HT-29 (cell line): ENCODE data around the gene ECE1. TPM values are rescaled to one million over a fixed set of nuclear protein-coding genes. Genes with fewer than 3 reads are reported as not detected.

ENCODE experiments used
- DNase-seq: peaks from one replicate; pipeline ENCODE4 v3.0.0-alpha.2; 2015; ENCODE audit warnings: low spot score
- total RNA-seq: library from RNA; depleted of rRNA; stranded (reverse); fragments of >200 nt; shearing (Covaris generic); gene quantifications from 2 replicates; pipeline ENCODE4 v1.2.3, GENCODE V29; 2014

ECE1 gene
- total RNA-seq, 1 experiment from 2014 or later: 77.6 TPM

DNA sequence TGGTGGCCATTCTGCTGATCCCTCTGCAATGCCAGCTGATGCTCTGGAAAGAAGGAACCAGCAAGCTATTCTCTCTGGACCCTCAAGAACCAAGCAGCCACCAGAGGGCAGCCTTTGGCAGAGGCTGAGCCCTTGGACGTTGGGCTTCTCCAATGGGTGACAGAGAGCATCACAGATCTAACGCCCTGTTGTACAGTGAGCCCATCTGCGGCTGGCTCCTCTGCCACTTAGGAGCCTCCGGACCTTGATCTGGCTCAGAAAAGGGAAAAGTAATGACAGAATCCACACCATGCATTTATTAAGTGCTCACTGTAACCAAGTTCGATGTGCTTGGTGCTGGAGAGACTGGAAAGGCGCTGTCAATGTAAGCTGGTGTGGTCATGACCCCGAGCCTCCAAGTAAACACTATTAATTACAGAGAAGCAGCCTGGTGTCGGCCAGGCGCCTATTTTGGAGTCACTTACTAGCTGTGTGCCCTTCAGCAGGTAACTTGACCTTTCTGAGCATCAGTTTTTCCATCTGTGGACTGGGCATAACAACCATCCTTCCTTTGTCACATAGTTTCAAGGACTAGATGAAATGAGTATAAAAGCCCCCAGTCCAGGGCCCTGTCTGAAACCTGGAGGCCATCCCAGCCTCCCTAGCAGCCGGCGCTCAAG, 34.9 kb downstream of the ECE1 start:
- peak; percentile 95 for DNase-seq

DNA sequence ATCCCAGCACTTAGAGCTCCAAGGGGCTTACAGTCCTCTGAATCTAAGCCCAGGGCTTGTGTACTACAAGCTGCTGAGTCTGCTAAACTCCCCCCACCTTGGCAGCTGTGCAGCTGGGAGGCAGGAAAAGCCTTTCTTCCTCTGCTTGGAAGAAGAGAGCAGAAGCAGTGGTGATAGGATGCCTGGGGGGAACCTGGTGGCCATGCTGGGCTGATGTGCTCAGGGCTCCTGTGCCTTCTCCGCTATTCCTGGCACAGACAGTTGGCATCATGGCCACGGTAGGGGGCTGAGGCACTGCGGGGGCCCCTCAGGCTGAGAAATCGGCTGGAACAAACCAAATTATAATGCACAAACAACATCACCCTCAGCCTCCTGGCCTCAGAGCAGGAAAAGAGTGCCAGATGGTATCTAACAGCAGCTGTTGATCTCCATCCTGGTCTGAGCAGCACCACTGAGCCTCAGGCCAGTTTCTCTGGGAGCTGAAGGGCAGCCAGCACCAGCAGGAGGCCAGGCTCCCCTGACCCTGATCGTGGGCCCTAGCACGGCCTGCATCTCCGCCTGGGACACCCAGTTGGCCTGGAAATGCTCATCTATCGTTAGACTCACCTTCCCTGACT, 35.8 kb downstream of the ECE1 start:
- no peak for DNase-seq

DNA sequence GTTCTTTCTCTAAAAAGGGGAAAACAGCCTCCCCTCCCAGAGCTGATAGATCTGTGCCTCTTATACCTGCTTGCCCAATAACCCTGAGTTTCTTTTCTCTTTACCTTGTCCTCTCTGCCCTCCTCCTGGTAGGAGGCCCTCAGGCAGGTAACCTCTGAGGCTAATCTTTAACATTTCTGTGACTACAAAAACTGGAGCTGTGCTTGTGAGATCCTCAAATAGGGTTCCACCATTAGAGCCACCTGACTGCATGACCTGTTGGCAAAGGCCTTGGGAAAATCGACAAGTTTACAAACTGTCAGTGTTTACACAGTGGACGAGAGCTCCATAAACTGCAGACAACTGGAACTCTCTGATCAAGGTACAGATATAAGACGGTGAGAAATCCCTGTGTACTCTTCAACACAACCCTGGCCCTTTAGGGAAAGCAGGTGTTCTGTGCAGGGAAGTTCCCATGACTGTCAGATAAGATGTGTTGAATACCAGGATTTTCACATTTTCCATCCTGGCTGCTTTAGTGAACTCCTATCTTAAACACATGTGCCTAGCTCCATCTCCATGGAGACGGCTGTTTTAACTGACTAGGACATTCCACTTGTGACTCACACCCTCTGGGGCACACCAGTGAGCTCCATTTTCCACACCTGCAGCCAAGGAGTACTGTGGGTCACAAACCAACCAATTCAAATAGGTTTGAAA, 38.3 kb downstream of the ECE1 start:
- DNase-seq: peak; percentile 91

DNA sequence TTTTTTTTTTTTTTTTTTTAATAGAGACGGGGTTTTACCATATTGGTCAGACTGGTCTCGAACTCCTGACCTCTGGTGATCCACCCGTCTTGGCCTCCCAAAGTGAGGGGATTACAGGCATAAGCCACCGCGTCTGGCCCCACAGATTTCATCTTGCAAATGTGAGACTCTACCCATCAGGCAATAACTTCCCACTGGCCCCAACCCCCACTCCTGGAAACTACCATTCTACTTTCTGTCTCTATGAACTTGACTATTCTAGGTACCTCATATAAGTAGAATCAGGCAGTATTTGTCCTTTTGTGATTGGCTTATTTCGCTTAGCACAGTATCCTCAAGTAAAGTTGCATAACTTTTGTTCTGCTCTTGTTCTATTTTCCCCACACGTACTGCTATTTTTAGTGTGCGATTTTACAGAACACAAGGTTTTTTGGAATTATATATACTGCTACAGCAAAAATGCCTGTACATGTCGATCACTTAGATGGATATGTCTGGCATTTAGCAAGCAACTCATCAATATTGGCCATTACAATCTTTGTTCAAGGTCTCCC, 40.2 kb downstream of the ECE1 start:
- DNase-seq: no peak

DNA sequence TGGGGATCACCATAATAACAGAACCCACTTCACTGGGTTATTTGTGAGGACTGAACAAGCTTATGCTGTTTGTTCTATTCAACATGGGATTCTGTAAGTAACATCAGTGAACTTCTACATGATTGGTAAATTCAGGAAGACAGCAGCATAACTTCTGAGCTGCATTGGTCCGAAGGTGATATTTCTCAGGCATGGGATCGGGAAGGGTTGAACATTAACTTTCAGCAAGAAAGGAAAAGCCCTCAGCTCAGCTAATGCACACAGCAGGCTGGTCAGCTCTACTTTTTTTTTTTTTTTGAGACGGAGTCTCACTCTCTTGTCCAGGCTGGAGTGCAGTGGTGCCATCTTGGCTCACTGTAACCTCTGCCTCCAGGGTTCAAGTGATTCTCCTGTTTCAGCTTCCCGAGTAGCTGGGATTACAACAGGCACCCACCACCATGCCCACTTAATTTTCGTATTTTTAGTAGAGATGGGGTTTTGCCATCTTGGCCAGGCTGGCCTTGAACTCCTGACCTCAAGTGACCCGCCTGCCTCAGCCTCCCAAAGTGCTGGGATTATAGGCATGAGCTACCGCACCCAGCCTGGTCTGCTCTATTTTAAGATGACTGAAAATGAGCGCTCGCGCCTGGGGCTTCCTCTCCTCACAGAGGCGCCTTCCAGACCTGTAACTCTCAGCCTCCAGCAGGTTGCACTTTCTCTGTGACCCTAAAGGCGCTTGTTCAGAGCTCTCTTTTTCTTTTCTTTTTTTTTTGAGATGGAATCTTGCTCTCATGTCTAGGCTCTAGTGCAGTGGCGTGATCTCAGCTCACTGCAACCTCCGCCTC, 42.2 kb downstream of the ECE1 start:
- DNase-seq: no peak

DNA sequence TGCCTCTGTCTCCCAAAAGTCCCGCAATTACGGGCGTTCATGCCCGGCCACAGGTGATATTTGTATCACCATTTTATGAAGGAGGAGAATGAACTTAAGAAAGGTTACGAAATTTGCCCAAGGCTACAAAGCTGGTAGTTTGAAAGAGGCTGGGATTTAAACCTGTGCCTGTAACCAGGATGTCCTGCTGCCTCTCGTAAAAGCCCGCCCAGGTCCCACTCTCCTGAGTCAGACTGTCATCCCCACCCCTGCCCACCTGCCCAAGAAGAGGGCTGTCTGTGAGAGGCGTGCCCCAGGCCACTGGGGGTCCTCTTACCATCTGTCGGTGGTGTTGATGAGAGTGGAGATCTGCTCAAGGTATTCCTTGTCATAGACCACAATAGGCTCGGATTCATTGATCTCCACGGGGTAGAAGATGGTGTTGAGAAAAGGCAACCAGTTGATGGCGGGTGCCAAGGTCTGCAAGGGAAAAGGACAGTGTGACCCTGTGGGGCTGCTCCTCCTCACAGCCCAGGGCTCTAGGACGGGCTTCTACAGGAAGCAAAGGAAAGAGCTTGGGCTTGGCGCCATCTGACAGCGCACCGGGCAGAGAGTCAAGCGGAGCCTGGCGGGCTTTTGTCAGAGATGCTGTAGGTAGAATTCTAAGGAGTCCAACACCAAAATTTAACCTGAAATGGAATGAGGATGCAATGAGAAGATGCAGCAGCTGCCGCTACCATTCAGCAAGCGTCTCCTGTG, 43.2 kb downstream of the ECE1 start:
- no peak for DNase-seq

DNA sequence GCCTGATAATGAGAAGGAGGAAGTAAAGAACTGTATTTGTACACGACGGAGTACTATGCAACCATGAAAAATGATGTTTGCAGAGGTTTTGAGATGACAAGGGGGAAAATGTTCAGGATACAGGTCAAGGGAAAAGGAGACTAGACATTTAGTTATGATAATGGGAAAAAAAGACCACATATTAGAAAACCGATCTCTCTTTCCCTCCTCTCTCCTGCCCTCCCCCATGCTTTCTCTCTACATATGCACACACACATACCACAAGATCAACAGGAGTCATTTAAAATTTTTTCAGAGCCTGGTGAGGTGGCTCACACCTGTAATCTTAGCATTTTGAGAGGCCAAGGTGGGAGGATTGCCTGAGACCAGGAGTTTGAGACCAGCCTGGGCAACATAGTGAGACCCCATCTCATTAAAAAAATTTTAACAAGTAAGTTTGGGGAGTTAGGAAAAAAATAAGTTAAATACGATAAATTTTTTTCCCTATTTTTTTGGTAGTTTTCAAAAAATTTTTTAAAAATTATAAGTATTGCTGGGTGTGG, 44.5 kb downstream of the ECE1 start:
- DNase-seq: no peak

DNA sequence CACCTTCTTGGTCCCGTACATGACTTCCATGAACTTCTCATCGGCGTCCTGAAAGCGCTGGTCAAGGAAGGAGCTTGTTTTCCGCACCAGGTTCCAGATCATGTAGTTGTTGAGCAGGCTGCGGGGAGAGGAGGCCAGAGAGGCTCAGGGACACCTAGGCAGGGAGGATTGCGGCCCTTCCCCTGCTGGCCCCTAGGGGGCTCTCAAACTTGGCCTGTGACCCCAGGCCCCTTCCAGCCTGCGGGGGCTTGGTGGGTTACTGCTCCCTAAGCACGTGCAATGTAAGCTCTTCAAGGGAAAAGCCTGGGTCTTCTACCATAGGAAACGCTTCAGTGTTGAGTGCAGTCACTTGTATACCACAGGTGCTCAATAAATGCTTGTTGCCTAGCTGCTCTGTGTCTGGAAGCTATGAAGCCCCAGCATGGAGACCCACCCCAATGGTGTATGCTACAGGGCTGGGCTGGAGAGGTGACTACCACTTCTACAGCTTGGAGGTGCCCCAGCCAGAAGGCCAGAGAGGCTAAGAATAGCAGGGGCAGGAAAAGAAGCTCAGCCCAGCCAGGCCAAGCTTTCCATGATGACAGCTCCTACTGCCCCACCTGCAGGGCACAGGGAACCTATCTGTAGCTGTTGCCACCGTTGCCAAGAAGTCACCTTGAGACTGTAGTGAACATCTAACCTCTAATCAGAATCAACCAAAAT, 45.1 kb downstream of the ECE1 start:
- no peak for DNase-seq

DNA sequence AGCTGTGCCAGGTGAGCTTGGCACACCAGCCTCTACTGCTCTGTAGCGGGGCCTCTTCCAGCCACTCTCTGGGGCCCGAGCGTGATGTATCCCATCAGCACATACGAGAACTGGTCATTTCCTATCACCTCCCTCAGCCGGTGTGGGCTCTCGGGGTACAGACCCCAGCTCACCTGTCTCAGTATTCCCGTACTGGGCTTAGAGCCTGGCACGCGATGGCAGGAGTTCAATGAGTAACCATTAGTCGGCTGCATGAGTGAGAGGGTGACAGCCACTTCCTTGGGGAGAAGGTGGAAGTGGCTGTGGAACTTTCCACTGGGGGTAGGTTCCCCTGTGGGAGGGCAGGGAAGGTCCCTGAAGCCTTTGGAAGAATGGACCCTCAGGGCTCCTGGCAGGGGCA, 46.1 kb downstream of the ECE1 start:
- DNase-seq: no peak

DNA sequence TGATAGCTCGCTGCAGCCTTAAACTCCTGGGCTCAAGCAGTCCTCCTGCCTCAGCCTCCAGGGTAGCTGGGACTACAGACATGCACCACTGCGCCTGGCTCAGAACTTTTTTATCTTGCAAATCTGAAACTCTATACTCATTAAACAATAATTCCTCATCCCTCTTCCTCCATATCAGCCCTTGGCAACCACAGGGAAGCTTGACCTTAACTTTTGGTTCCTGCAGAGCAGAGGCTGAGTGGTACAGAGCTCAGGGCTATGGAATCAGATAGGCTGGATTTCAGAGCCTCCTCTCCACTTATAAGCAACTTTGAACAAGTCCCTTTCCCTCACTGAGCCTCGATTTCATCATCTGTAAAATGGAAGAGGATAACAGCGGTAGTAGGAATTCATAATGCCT, 47.4 kb downstream of the ECE1 start:
- no peak for DNase-seq

DNA sequence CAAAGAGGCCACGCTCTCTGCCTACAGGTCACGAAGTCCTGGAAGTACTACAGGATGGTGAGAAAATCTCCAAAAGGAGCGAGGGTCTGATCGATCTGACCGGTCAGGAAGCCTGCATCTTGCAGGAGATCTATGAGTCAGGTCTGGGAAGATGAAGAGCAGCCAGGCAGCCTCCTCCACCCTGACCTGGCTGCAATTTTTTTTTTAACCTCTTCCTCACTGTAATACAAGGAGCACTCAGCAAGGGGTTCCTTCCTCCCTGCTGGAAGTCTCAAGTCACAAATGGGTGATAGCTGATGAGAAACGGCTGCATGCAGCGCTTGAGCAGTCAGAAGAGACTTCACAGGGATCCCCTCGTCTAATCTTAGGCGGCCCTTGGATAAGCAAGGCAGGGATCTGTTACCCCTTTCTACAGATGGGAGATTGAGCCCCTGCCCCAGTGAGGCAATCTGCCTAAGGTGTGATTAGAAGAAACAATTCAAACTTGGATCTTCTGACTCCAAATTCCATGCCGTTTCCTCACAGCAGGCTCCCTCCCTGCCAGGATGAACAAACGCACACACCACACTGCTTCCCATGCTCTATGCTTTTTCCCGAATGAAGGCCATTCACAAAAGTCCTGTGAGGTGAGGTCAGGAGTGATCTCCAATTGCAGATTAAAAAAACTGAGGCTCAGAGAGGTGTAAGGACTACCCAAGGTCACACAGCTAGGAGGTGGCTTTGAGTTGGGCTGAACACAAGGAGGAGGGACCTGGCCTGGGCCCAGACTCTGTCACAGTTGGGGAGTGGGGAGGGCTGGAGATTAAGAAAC, 48.3 kb downstream of the ECE1 start:
- DNase-seq: no peak

DNA sequence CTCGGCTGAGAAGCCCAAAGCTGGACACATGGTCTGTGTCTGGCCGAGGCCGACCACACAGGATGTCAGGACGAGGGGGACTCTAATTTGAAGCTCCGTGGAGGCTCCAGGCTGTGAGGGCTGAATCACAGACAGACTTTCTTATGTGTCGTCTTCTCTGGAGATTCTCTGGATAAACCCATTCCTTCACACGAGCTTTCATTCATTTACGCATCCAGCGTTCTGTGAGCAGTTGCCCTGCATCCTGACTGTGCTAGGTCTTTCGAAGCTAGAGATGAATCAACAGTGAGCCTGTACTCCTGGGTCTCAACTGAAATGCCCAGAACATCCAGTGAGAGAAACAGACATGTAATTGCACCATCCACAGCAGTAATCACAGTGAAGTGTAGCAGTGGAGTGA, 49.6 kb downstream of the ECE1 start:
- no peak for DNase-seq

DNA sequence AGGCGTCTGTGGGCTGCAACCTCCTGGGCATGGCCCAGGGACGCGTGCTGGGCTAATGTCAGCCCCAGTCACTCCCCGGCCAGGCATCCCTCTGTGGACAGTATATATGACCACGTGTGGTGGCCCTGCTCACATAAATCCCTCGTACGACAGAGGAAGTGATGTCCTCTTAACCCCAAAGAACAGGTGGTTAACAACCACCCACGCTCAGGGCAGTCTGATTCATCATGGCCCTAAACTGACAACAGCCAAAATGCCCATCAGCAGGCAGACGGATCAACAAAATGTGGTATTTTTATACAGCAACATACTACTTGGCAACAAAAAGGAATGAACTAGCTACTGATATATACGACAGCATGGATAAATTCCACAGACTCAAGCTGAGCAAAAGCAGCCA, 51.0 kb downstream of the ECE1 start:
- no peak for DNase-seq

DNA sequence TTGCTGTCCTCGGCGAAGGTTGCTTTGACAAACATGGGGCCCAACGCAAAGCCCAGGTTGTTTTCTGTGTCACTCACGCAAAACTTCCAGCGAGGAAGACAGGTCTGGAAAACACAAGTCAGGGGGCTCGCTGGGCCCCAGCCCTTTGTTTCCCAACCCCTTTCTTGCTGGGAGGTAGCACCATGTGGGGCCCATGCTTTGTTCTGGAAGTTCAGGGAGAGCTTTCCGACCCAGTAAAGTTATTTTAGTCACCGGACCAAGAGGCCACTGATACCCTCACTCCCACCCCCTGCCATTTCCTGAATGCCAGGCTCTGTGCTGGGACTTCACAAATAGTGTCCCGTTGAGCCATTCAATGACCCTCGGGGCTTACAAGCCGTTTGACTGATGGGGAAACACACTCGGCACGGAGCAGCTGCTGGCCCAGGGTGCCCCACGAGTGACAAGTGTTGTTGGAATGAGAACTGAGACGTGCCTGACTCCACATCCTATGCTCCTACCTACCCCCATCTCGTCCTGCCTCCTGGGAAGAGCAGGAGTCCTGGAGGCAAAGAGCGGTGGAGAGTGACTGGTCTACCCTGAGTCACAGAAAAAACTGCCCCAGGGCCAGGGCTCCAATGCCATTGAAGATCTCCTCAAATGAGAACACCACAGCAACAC, 52.0 kb downstream of the ECE1 start:
- DNase-seq: no peak

DNA sequence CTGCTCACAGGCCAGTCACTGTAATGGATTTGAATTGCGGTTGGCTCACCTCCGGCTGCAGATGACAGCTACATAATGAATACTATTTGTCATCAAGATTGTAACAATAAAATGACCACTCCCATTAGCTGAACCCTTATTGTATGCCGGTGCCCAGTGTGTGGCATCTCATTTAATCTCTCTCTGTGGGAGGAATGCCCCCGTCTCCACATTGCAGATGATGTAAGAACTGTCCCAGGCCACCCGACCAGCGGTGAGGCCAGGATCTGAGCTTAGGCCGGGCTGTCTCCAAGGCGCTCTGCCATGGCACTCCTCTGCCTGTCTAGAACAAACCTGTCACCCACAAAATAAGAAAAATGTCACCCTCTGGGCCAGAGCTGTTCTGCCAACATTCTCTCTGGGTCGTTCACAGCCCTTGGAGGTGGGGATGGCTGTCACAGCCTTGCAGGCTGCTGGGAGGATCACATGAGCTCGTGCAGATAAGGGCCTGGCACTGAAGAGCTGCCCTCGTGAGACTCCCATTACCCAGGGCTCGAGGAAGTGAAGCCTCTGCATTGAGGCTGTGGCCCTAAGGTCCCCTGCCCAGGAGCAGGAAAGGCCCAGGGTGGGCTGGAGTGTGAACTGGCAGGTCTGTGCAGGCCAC, 52.7 kb downstream of the ECE1 start:
- no peak for DNase-seq

DNA sequence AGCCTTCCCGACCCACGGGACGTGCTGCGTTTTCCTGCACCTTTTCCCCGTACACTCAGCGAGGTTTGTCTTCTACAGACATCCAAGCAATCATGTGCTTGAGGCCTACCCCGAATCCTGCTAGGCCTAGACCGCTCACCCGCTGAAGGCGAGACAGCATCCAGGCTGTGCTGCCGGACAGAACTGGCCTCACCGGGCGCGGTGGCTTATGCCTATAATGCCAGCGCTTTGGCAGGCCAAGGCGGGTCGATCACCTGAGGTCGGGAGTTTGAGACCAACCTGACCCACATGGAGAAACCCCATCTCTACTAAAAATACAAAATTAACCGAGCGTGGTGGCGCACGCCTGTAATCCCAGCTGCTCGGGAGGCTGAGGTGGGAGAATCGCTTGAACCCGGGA, 54.1 kb downstream of the ECE1 start:
- no peak for DNase-seq

DNA sequence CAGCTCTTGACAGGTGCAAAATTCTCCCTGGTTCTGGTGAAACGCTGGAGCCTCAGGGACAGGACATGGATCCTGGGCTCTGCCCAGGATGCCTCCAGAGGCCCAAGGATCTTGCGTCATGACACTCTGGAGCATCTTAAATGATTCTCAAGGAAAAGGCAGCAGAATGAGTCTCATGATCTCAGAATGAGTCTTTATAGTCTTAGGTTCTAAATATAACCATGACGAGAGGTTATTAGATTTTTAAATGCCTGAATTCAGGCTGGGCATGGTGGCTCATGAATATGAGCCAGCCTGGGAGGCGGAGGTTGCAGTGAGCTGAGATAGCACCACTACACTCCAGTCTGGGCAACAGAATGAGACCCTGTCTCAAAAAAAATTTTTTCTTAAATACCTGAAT, 55.5 kb downstream of the ECE1 start:
- no peak for DNase-seq

DNA sequence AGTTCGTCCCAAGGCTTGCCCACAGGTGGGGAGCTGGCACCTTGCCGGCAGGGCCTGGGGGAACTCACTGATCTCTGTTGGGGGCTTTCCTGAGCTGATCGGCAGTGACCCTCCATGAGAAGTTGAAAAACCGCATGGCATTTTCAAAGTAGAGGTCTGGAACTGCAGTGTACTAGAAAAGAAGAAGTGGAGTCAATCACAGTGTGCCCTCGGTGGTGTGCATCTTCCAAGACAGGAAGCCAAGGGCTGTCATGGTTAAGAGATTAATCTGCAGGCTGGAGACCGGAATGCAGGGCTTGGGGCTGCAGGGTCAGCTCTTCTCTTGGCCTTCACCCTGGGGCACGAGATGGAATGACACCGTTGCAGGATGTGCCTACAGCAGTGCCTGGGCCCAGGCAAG, 56.8 kb downstream of the ECE1 start:
- no peak for DNase-seq
